GM12878 (cell line): ENCODE measurements around the gene GAP43. TPM values are rescaled to one million over a fixed set of nuclear protein-coding genes. Genes with fewer than 3 reads are reported as not detected.
A peak's percentile ranks its signal among the peaks of the same experiment; 100 is the strongest.

Experiments used
- ATAC-seq: fragments of 200-7000 bp; cut with Tn5 transposase; 3 replicates; pipeline ENCODE4 v1.9.1; 2020; ENCODE audit warnings: mild to moderate bottlenecking, moderate library complexity
- BruUV-seq: library from RNA; stranded (reverse); fragments of 400-500 nt; replicated peaks from 2 replicates; lab custom pipeline; 2021; lab: Mats Ljungman, UMichigan
- CTCF ChIA-PET: fragments of 300-600 bp; sonication (Branson Sonifier 250); formaldehyde crosslinking; extraction: SDS; loops from one replicate; lab custom pipeline; 2021; ENCODE audit warnings: inconsistent platforms; lab: Yijun Ruan, JAX
- POLR2A ChIA-PET: fragments of 350-600 bp; formaldehyde crosslinking; extraction: SDS; loops from one replicate; lab custom pipeline; 2021; ENCODE audit warnings: inconsistent platforms; lab: Charles Lee
- RAD21 ChIA-PET: fragments of 300-600 bp; sonication (Branson Sonifier 250); formaldehyde crosslinking; loops from one replicate; lab custom pipeline; 2023; ENCODE audit warnings: antibody characterized with exemption; ENCODE audit not compliant: unreplicated experiment; lab: Charles Lee
- SMC1A ChIA-PET: fragments of 300-600 bp; sonication (Branson Sonifier 250); formaldehyde crosslinking; loops from one replicate; lab custom pipeline; 2023; ENCODE audit not compliant: unreplicated experiment, uncharacterized antibody; lab: Charles Lee
- DNase-seq: peaks from one replicate; pipeline ENCODE4 v3.0.0-alpha.2; 2011; ENCODE audit warnings: low read depth, low spot score
- FAIRE-seq: peaks from 3 replicates; lab custom pipeline; 2011; peaks lifted over from hg19 to GRCh38; lab: Jason Lieb, UNC
- H2AFZ ChIP-seq: 2 replicates; pipeline ENCODE4 v1.6.0; 2011; ENCODE audit warnings: low read depth, low read length, control low read depth; ENCODE audit not compliant: control insufficient read depth
- H3K27ac ChIP-seq: 2 replicates; pipeline ENCODE4 v1.5.1; 2011; ENCODE audit warnings: control low read depth; ENCODE audit not compliant: control insufficient read depth, insufficient read depth
- H3K27me3 ChIP-seq, 2 experiments: replicated peaks in 1 of 2; 2 replicates each; pipeline versions ENCODE4 v1.6.0 to v1.6.1; 2011; ENCODE audit warnings: low read length in 1 of 2; ENCODE audit not compliant: control insufficient read depth in 2 of 2, insufficient read depth in 2 of 2
- H3K36me3 ChIP-seq, 2 experiments: 2 replicates each; pipeline ENCODE4 v1.5.1; 2011; ENCODE audit warnings: low read length in 1 of 2; ENCODE audit not compliant: control insufficient read depth in 2 of 2, insufficient read depth in 2 of 2
- H3K4me1 ChIP-seq: 2 replicates; pipeline ENCODE4 v1.6.1; 2011; ENCODE audit warnings: mild to moderate bottlenecking, low read length, moderate library complexity, mixed read lengths; ENCODE audit not compliant: control insufficient read depth, insufficient read depth
- H3K4me2 ChIP-seq: 2 replicates; pipeline ENCODE4 v1.6.0; 2011; ENCODE audit warnings: control low read depth; ENCODE audit not compliant: control insufficient read depth, insufficient read depth
- H3K4me3 ChIP-seq: fragments of 200-600 bp; sonication (generic); 2 replicates; pipeline ENCODE4 v1.5.1; 2016
- H3K79me2 ChIP-seq: 2 replicates; pipeline ENCODE4 v1.6.0; 2011; ENCODE audit warnings: low read length; ENCODE audit not compliant: control insufficient read depth, insufficient read depth
- H3K9ac ChIP-seq: 2 replicates; pipeline ENCODE4 v1.8.0; 2011; ENCODE audit warnings: low read length, control low read depth, mixed read lengths; ENCODE audit not compliant: control insufficient read depth, insufficient read depth
- H3K9me3 ChIP-seq: replicated peaks from 3 replicates; pipeline ENCODE4 v1.5.1; 2011; ENCODE audit warnings: mild to moderate bottlenecking, low read length; ENCODE audit not compliant: control insufficient read depth, insufficient read depth
- H4K20me1 ChIP-seq: 2 replicates; pipeline ENCODE4 v1.6.0; 2011; ENCODE audit not compliant: control insufficient read depth, insufficient read depth
- BMI1 ChIP-seq: fragments of 450-650 bp; IDR thresholded peaks from 2 replicates; pipeline ENCODE4 v1.6.1; 2016; ENCODE audit warnings: mild to moderate bottlenecking, moderate library complexity, borderline replicate concordance
- DPF2 ChIP-seq: fragments of 450-650 bp; IDR thresholded peaks from 2 replicates; pipeline ENCODE4 v1.6.1; 2017; ENCODE audit warnings: mild to moderate bottlenecking
- HDAC2 ChIP-seq: fragments of 200-600 bp; sonication (generic); IDR thresholded peaks from 2 replicates; pipeline ENCODE4 v1.6.1; 2017
- HDAC6 ChIP-seq: fragments of 200-600 bp; sonication (generic); IDR thresholded peaks from one replicate; pipeline ENCODE4 v1.8.0; 2017; ENCODE audit warnings: antibody characterized with exemption; ENCODE audit not compliant: unreplicated experiment
- NFIC ChIP-seq: IDR thresholded peaks from 2 replicates; pipeline ENCODE4 v1.6.1; 2012; ENCODE audit warnings: low read depth, mild to moderate bottlenecking, inconsistent platforms, low read length, moderate library complexity
- ZZZ3 ChIP-seq: IDR thresholded peaks from 2 replicates; pipeline ENCODE4 v1.6.1; 2011; ENCODE audit warnings: low read depth; ENCODE audit not compliant: control insufficient read depth, insufficient read length
- WGBS: methylation state at CpG from one replicate; pipeline ENCODE4 v1.1.6; 2016; ENCODE audit warnings: low lambda C conversion rate; ENCODE audit not compliant: insufficient replicate concordance, insufficient coverage; ENCODE audit errors: missing lambda C conversion rate; 5-methylcytosine and 5-hydroxymethylcytosine counted together
- in situ Hi-C: fragments of 300-500 bp; cut with MboI; formaldehyde crosslinking; loops from 9 replicates; pipeline ENCODE4 v1.14.3; 2018; ENCODE audit warnings: mixed read lengths
- intact Hi-C: fragments of 100-400 bp; cut with micrococcal nuclease; formaldehyde crosslinking; loops from one replicate; pipeline ENCODE4 v1.14.2; 2022; ENCODE audit not compliant: unreplicated experiment
- polyA plus RNA-seq, 11 experiments: library from polyadenylated mRNA; depleted of rRNA in 4 of 11; unstranded in 6 of 11; stranded (reverse) in 5 of 11; fragments of >200 nt; fragmentation: Nextera tagmentation in 4 of 11; fragmentation: Illumina TruSeq in 1 of 11; extraction: Ambion mirVana in 4 of 11; extraction: Trizol in 1 of 11; gene quantifications; 1 replicate in 1 of 11; 2 replicates in 10 of 11; pipeline versions ENCODE4 v1.2.1 to v1.2.3, GENCODE V29; 2011 to 2016; ENCODE audit warnings: inconsistent platforms in 2 of 11, missing spikeins in 2 of 11, low read depth in 1 of 11
- total RNA-seq, 4 experiments: library from RNA; depleted of rRNA in 3 of 4; stranded (reverse); fragments of >200 nt in 3 of 4; fragmentation: Illumina TruSeq in 1 of 4; extraction: Trizol in 1 of 4; gene quantifications; 2 replicates each; pipeline versions ENCODE4 v1.2.1 to v1.2.3, GENCODE V29; 2013 to 2021

Gene GAP43
- total and polyA plus RNA-seq, 10 of the 15 experiments (the other 5 are each of a cell fraction or from before 2014, with no cell fraction given) = 0.06 to 0.16 TPM; not detected in 8

- 45% methylated on average over 8 of the region's 8 CpGs for WGBS
Measured at GRCh38 chr3:115698851-115699591, 75.7 kb downstream of the GAP43 start.

GRCh38 chr3:115699706-115700105 is 76.4 kb downstream of the GAP43 start:
- TF ChIP-seq ZZZ3 (no peak), DPF2 (no peak), NFIC (no peak)
- RAD21 ChIA-PET = no interaction called here
- no peak for ATAC-seq
- H3K4me1 ChIP-seq = no peaks in the 10 kb centered on the region
- H4K20me1 ChIP-seq = no peaks in the 10 kb centered on the region
- H3K9ac ChIP-seq = no peak overlapping the region
- DNase-seq = no peak
- no peak overlapping the region for H2AFZ ChIP-seq
- H3K4me3 ChIP-seq = no peak overlapping the region
- no peak for FAIRE-seq
- CTCF ChIA-PET = no interaction called here
- no peaks in the 10 kb centered on the region for H3K36me3 ChIP-seq
- H3K27me3 ChIP-seq = no peaks in the 10 kb centered on the region
- H3K27ac ChIP-seq = no peak overlapping the region
- no peak overlapping the region for H3K4me2 ChIP-seq
- intact Hi-C loops = no loop called here
- H3K79me2 ChIP-seq = no peaks in the 10 kb centered on the region
- SMC1A ChIA-PET = interaction anchor here (1.0 to 1.1 kb wide), 2 partner anchors 10 to 84 kb away, joined by 3 read pairs; no protein-coding TSS in a partner anchor
- no TSS peak for BruUV-seq
- no peaks in the 10 kb centered on the region for H3K9me3 ChIP-seq
- in situ Hi-C loops = loop anchor here (10.0 kb wide), 2 partner anchors 605 to 875 kb away; no protein-coding TSS in a partner anchor
- POLR2A ChIA-PET = no interaction called here

More at GRCh38 chr3:115698851-115699591, 75.7 kb downstream of the GAP43 start:
- in situ Hi-C loops = loop anchor here (10.0 kb wide), 2 partner anchors 604 to 874 kb away; no protein-coding TSS in a partner anchor
- ChIA-PET CTCF (no interaction called here), SMC1A (interaction anchor here (1.1 kb wide), 1 partner anchor 10 kb away, joined by 3 read pairs; no protein-coding TSS in a partner anchor), RAD21 (no interaction called here), POLR2A (no interaction called here)
- no TSS peak for BruUV-seq
- no peaks in the 10 kb centered on the region for H3K79me2 ChIP-seq
- no peak for ATAC-seq
- H3K27me3 ChIP-seq = no peaks in the 10 kb centered on the region
- H3K27ac ChIP-seq = no peak overlapping the region
- no peak overlapping the region for H3K4me2 ChIP-seq
- H4K20me1 ChIP-seq = no peaks in the 10 kb centered on the region
- DNase-seq = no peak
- intact Hi-C loops = no loop called here
- no peak for FAIRE-seq
- H3K9me3 ChIP-seq = no peaks in the 10 kb centered on the region
- no peak overlapping the region for H2AFZ ChIP-seq
- no peak overlapping the region for H3K9ac ChIP-seq
- H3K36me3 ChIP-seq = no peaks in the 10 kb centered on the region
- no peak for TF ChIP-seq HDAC2
- TF ChIP-seq HDAC6 = no peak
- TF ChIP-seq BMI1 = 0 out of 2 replicates have a peak, but pooled peaks have one; percentile 43
- H3K4me3 ChIP-seq = no peak overlapping the region
- H3K4me1 ChIP-seq = no peaks in the 10 kb centered on the region
